K562 (cell line): ENCODE data around the gene USH2A. TPM values are rescaled to one million over a fixed set of nuclear protein-coding genes. Genes with fewer than 3 reads are reported as not detected.

ENCODE experiments used
- ATAC-seq: fragments of 200-7000 bp; cut with Tn5 transposase; 3 replicates; pipeline ENCODE4 v1.9.1; 2020; ENCODE audit warnings: moderate library complexity
- BruUV-seq: library from RNA; stranded (reverse); fragments of 400-500 nt; replicated peaks from 2 replicates; lab custom pipeline; 2021; lab: Mats Ljungman, UMichigan
- CTCF ChIA-PET: fragments of 300-600 bp; formaldehyde crosslinking; extraction: SDS; loops from one replicate; lab custom pipeline; 2021; ENCODE audit warnings: low intra/inter-chr PET ratio; lab: Yijun Ruan, JAX
- POLR2A ChIA-PET: fragments of 300-600, 350-650 bp; sonication (Branson Sonifier 250); formaldehyde crosslinking; extraction: SDS; loops from one replicate; lab custom pipeline; 2021; ENCODE audit warnings: antibody characterized with exemption, inconsistent platforms; lab: Yijun Ruan, JAX
- DNase-seq, 4 experiments: peaks; one replicate each; pipeline versions ENCODE4 v3.0.0 to v3.0.0-alpha.2; 2011 to 2018; ENCODE audit warnings: low spot score in 3 of 4, mixed read lengths in 3 of 4; ENCODE audit errors: extremely low read depth in 1 of 4
- FAIRE-seq: peaks from 2 replicates; lab custom pipeline; 2011; peaks lifted over from hg19 to GRCh38; lab: Jason Lieb, UNC
- H2AFZ ChIP-seq: 2 replicates; pipeline ENCODE4 v1.6.0; 2011; ENCODE audit warnings: low read depth, low read length, control low read depth, inconsistent platforms
- H3K27ac ChIP-seq: fragments of 200-600 bp; 3 replicates; pipeline ENCODE4 v1.8.0; 2011; ENCODE audit warnings: low read depth, mild to moderate bottlenecking, control low read depth, inconsistent platforms, low read length, moderate library complexity, mixed read lengths; ENCODE audit errors: extremely low read depth
- H3K27me3 ChIP-seq, 2 experiments: fragments of 300-600 bp in 1 of 2; 2 replicates in 1 of 2; 3 replicates in 1 of 2; pipeline versions ENCODE4 v1.6.0 to v1.8.0; 2011; ENCODE audit warnings: inconsistent platforms in 2 of 2, low read length in 2 of 2, mild to moderate bottlenecking in 1 of 2, mixed read lengths in 1 of 2, moderate library complexity in 1 of 2; ENCODE audit not compliant: control insufficient read depth in 2 of 2, insufficient read depth in 2 of 2
- H3K36me3 ChIP-seq: fragments of 300-600 bp; 3 replicates; pipeline ENCODE4 v1.8.0; 2011; ENCODE audit warnings: mild to moderate bottlenecking, low read length, inconsistent platforms; ENCODE audit not compliant: control insufficient read depth, insufficient read depth
- H3K4me1 ChIP-seq, 2 experiments: fragments of 200-600 bp in 1 of 2; replicated peaks in 1 of 2; 2 replicates in 1 of 2; 3 replicates in 1 of 2; pipeline versions ENCODE4 v1.5.1 to v1.8.0; 2011; ENCODE audit warnings: inconsistent platforms in 2 of 2, low read length in 2 of 2, mild to moderate bottlenecking in 1 of 2, mixed read lengths in 1 of 2, moderate library complexity in 1 of 2; ENCODE audit not compliant: control insufficient read depth in 2 of 2, insufficient read depth in 2 of 2
- H3K4me2 ChIP-seq: 2 replicates; pipeline ENCODE4 v1.6.1; 2011; ENCODE audit warnings: low read length, control low read depth, inconsistent platforms, mixed read lengths; ENCODE audit not compliant: insufficient read depth
- H3K4me3 ChIP-seq: fragments of 200-600 bp; sonication (generic), shearing (Covaris generic); 2 replicates; pipeline ENCODE4 v1.5.1; 2016; ENCODE audit warnings: control low read depth, inconsistent platforms
- H3K79me2 ChIP-seq: fragments of 200-600 bp; 3 replicates; pipeline ENCODE4 v1.8.0; 2011; ENCODE audit warnings: low read length, inconsistent platforms; ENCODE audit not compliant: control insufficient read depth, insufficient read depth
- H3K9ac ChIP-seq, 2 experiments: 2 replicates each; pipeline versions ENCODE4 v1.6.0 to v1.6.1; 2011; ENCODE audit warnings: low read depth in 2 of 2, low read length in 2 of 2, control low read depth in 1 of 2, inconsistent platforms in 1 of 2, mild to moderate bottlenecking in 1 of 2, mixed read lengths in 1 of 2; ENCODE audit not compliant: insufficient read depth in 1 of 2
- H3K9me1 ChIP-seq: one replicate; pipeline ENCODE4 v1.6.0; 2011; ENCODE audit warnings: inconsistent platforms, mild to moderate bottlenecking, low read length, moderate library complexity; ENCODE audit not compliant: control insufficient read depth, insufficient read depth
- H3K9me3 ChIP-seq: replicated peaks from 2 replicates; pipeline ENCODE4 v1.5.1; 2011; ENCODE audit warnings: low read depth, low read length, inconsistent platforms; ENCODE audit not compliant: control insufficient read depth, insufficient read depth
- H4K20me1 ChIP-seq: replicated peaks from 2 replicates; pipeline ENCODE4 v1.6.1; 2011; ENCODE audit warnings: low read length, inconsistent platforms, mixed read lengths; ENCODE audit not compliant: control insufficient read depth, insufficient read depth
- CBX1 ChIP-seq: sonication (generic); IDR thresholded peaks from 2 replicates; pipeline ENCODE4 v1.6.1; 2016; ENCODE audit warnings: antibody characterized with exemption, low read depth, mild to moderate bottlenecking
- EHMT2 ChIP-seq: fragments of 450-650 bp; IDR thresholded peaks from 2 replicates; pipeline ENCODE4 v1.6.1; 2018; ENCODE audit warnings: antibody characterized with exemption
- KDM4B ChIP-seq, 2 experiments: fragments of 450-650 bp in 1 of 2; sonication (generic) in 1 of 2; IDR thresholded peaks; 2 replicates each; pipeline ENCODE4 v1.6.1; 2016 to 2017; ENCODE audit warnings: borderline replicate concordance in 2 of 2, antibody characterized with exemption in 1 of 2, low read depth in 1 of 2, mild to moderate bottlenecking in 1 of 2
- MAFF ChIP-seq: IDR thresholded peaks from 2 replicates; pipeline ENCODE4 v1.6.1; 2012; ENCODE audit warnings: low read length, improper control_type of control experiment
- MEIS2 ChIP-seq: fragments of 450-650 bp; IDR thresholded peaks from 2 replicates; pipeline ENCODE4 v1.6.1; 2014; ENCODE audit warnings: mild to moderate bottlenecking; ENCODE audit not compliant: partially characterized antibody
- NFATC3 ChIP-seq: fragments of 450-650 bp; IDR thresholded peaks from 2 replicates; pipeline ENCODE4 v1.6.1; 2017; ENCODE audit warnings: mild to moderate bottlenecking
- POLR2H ChIP-seq: IDR thresholded peaks from 2 replicates; pipeline ENCODE4 v1.6.1; 2016; ENCODE audit warnings: missing genetic modification characterization, low read depth, mild to moderate bottlenecking, control low read depth, missing compliant biosample characterization, moderate library complexity
- PRMT5 ChIP-seq: sonication (generic); formaldehyde crosslinking; IDR thresholded peaks from 2 replicates; pipeline ENCODE4 v1.5.0; 2020; ENCODE audit warnings: missing genetic modification reagents
- TEAD2 ChIP-seq: fragments of 450-650 bp; IDR thresholded peaks from 2 replicates; pipeline ENCODE4 v1.6.1; 2016; ENCODE audit warnings: missing genetic modification characterization, control low read depth, missing compliant biosample characterization
- THRAP3 ChIP-seq: fragments of 450-650 bp; IDR thresholded peaks from 2 replicates; pipeline ENCODE4 v1.6.1; 2016; ENCODE audit warnings: mild to moderate bottlenecking, inconsistent platforms, borderline replicate concordance
- ZBED1 ChIP-seq: IDR thresholded peaks from 2 replicates; pipeline ENCODE4 v1.6.1; 2014
- ZNF717 ChIP-seq: fragments of 250-450 bp; sonication (Bioruptor Pico); IDR thresholded peaks from 2 replicates; pipeline ENCODE4 v1.5.0; 2021
- WGBS: fragments of 100-300 bp; shearing (Covaris generic); methylation state at CpG from one replicate; pipeline ENCODE4 v1.1.6; 2016; ENCODE audit warnings: low coverage, mixed read lengths; ENCODE audit not compliant: insufficient coverage; ENCODE audit errors: missing lambda C conversion rate; 5-methylcytosine and 5-hydroxymethylcytosine counted together
- in situ Hi-C: fragments of 300-500 bp; cut with MboI; formaldehyde crosslinking; loops from 4 replicates; pipeline ENCODE4 v1.15.0; 2018; ENCODE audit warnings: inconsistent platforms, mixed read lengths
- intact Hi-C: fragments of 100-400 bp; cut with micrococcal nuclease; formaldehyde crosslinking; loops from 2 replicates; pipeline ENCODE4 v1.14.2; 2022
- polyA plus RNA-seq, 8 experiments: library from polyadenylated mRNA; depleted of rRNA in 4 of 8; stranded (reverse) in 5 of 8; unstranded in 3 of 8; fragments of >200 nt; fragmentation: Nextera tagmentation in 2 of 8; fragmentation: Illumina TruSeq in 1 of 8; extraction: Ambion mirVana in 2 of 8; extraction: Trizol in 1 of 8; gene quantifications; 2 replicates each; pipeline versions ENCODE4 v1.2.1 to v1.2.3, GENCODE V29; 2011 to 2014; ENCODE audit warnings: inconsistent platforms in 1 of 8, missing spikeins in 1 of 8
- total RNA-seq, 7 experiments: library from RNA; depleted of rRNA in 6 of 7; stranded (reverse); fragments of >200 nt in 6 of 7; fragmentation: Illumina TruSeq in 2 of 7; extraction: Trizol in 2 of 7; gene quantifications; 2 replicates each; pipeline versions ENCODE4 v1.2.1 to v1.2.3, GENCODE V29; 2011 to 2021; ENCODE audit warnings: low replicate concordance in 1 of 7

USH2A gene
- total and polyA plus RNA-seq, 9 of the 15 experiments (the other 6 are each of a cell fraction or from before 2014, with no cell fraction given) = under 0.01 TPM; not detected in 7

- no peak overlapping the region for H3K4me2 ChIP-seq
- ChIA-PET POLR2A (no interaction called here), CTCF (interaction anchor here (1.1 to 1.6 kb wide), 2 partner anchors 944 to 948 kb away, joined by 4 read pairs; no protein-coding TSS in a partner anchor)
- in situ Hi-C loops = no loop called here
- 75% methylated on average over 3 of the region's 3 CpGs for WGBS
- H2AFZ ChIP-seq = no peak overlapping the region
- H3K27me3 ChIP-seq = no peaks in the 10 kb centered on the region
- H3K79me2 ChIP-seq = no peaks in the 10 kb centered on the region
- DNase-seq = no peak
- H3K9me1 ChIP-seq = no peaks in the 10 kb centered on the region
- H4K20me1 ChIP-seq = no peaks in the 10 kb centered on the region
- no peak overlapping the region for H3K9ac ChIP-seq
- no peak for TF ChIP-seq NFATC3
- TF ChIP-seq TEAD2 (tag) = no peak
- TF ChIP-seq MAFF = no peak
- no peak for TF ChIP-seq THRAP3
- TF ChIP-seq PRMT5 (CRISPR knock-in tag) = no peak
- no peak for TF ChIP-seq POLR2H (tag)
- no peak for TF ChIP-seq EHMT2
- no peak for TF ChIP-seq ZBED1
- TF ChIP-seq MEIS2 = no peak
- no peak for TF ChIP-seq KDM4B (IDR thresholded peaks at IDR 0.05; ENCODE audit: borderline replicate concordance in 2 of 2, low read depth in 1 of 2)
- no peak for TF ChIP-seq CBX1
- no peak for TF ChIP-seq ZNF717 (CRISPR knock-in tag)
- no TSS peak for BruUV-seq
- peaks cover 86% of the 10 kb centered on the region for H3K36me3 ChIP-seq
- no peaks in the 10 kb centered on the region for H3K4me1 ChIP-seq
- H3K4me3 ChIP-seq = no peak overlapping the region
- intact Hi-C loops = loop anchor here (1.0 to 10.0 kb wide), 3 partner anchors 59 to 391 kb away; no protein-coding TSS in a partner anchor
- no peaks in the 10 kb centered on the region for H3K9me3 ChIP-seq
- no peak for ATAC-seq
- no peak overlapping the region for H3K27ac ChIP-seq
- FAIRE-seq = no peak
These were observed 817.2 kb downstream of the USH2A start for GRCh38 chr1:215606036-215606435.
